WERI-Rb-1 (cell line): ENCODE results near the gene ABLIM2.

Source experiments
- DNase-seq: peaks from one replicate; pipeline ENCODE4 v3.0.0-alpha.2; 2020
- H3K27ac ChIP-seq: fragments of 250-450 bp; sonication (Bioruptor Pico); 2 replicates; pipeline ENCODE4 v1.5.1; 2020; ENCODE audit warnings: mild to moderate bottlenecking, moderate library complexity
- H3K27me3 ChIP-seq: fragments of 250-450 bp; sonication (Bioruptor Pico); 2 replicates; pipeline ENCODE4 v1.5.1; 2021; ENCODE audit warnings: mild to moderate bottlenecking, low read depth, moderate library complexity; ENCODE audit not compliant: insufficient read depth, severe bottlenecking
- H3K36me3 ChIP-seq: fragments of 250-450 bp; sonication (Bioruptor Pico); 2 replicates; pipeline ENCODE4 v1.5.1; 2020; ENCODE audit warnings: mild to moderate bottlenecking, moderate library complexity
- H3K4me3 ChIP-seq: 2 replicates; pipeline ENCODE4 v1.5.1; 2011; ENCODE audit warnings: low read depth, mild to moderate bottlenecking, control low read depth, low read length
- H3K9me3 ChIP-seq: fragments of 250-450 bp; sonication (Bioruptor Pico); 2 replicates; pipeline ENCODE4 v1.5.1; 2021; ENCODE audit warnings: mild to moderate bottlenecking, moderate library complexity; ENCODE audit not compliant: severe bottlenecking
- CTCF ChIP-seq: IDR thresholded peaks from 2 replicates; pipeline ENCODE4 v1.5.1; 2011; ENCODE audit warnings: low read depth, mild to moderate bottlenecking, control low read depth, inconsistent platforms, low read length

Gene ABLIM2

GRCh38 chr4:8182858-8183725 is 24.5 kb upstream of the ABLIM2 start:
- no peaks in the 10 kb centered on the region for H3K27me3 ChIP-seq
- no peak for TF ChIP-seq CTCF
- no peak overlapping the region for H3K27ac ChIP-seq
- H3K36me3 ChIP-seq = no peaks in the 10 kb centered on the region
- no peak overlapping the region for H3K4me3 ChIP-seq
- no peak for DNase-seq
- no peaks in the 10 kb centered on the region for H3K9me3 ChIP-seq

GRCh38 chr4:8182294-8182693 is 23.7 kb upstream of the ABLIM2 start:
- DNase-seq = no peak
- H3K27me3 ChIP-seq = no peaks in the 10 kb centered on the region
- no peak overlapping the region for H3K27ac ChIP-seq
- no peaks in the 10 kb centered on the region for H3K36me3 ChIP-seq
- no peak for TF ChIP-seq CTCF
- no peaks in the 10 kb centered on the region for H3K9me3 ChIP-seq
- no peak overlapping the region for H3K4me3 ChIP-seq

GRCh38 chr4:8181844-8182243 is 23.2 kb upstream of the ABLIM2 start:
- Histone ChIP-seq H3K9me3 (no peaks in the 10 kb centered on the region), H3K27me3 (no peaks in the 10 kb centered on the region), H3K4me3 (no peak overlapping the region), H3K27ac (no peak overlapping the region), H3K36me3 (no peaks in the 10 kb centered on the region)
- DNase-seq = no peak
- TF ChIP-seq CTCF = no peak

- H3K27ac ChIP-seq = no peak overlapping the region
Observed at GRCh38 chr4:8181119-8181518, 22.5 kb upstream of the ABLIM2 start.

GRCh38 chr4:8180310-8181093 is 21.9 kb upstream of the ABLIM2 start:
- Histone ChIP-seq H3K27me3 (no peaks in the 10 kb centered on the region), H3K27ac (no peak overlapping the region)
- DNase-seq = no peak

More at GRCh38 chr4:8181119-8181518, 22.5 kb upstream of the ABLIM2 start:
- no peak overlapping the region for H3K4me3 ChIP-seq
- no peak for DNase-seq
- no peak for TF ChIP-seq CTCF
- no peaks in the 10 kb centered on the region for H3K36me3 ChIP-seq
- no peaks in the 10 kb centered on the region for H3K9me3 ChIP-seq
- no peaks in the 10 kb centered on the region for H3K27me3 ChIP-seq

More at GRCh38 chr4:8180310-8181093, 21.9 kb upstream of the ABLIM2 start:
- TF ChIP-seq CTCF = no peak
- no peak overlapping the region for H3K4me3 ChIP-seq
- H3K9me3 ChIP-seq = no peaks in the 10 kb centered on the region
- H3K36me3 ChIP-seq = no peaks in the 10 kb centered on the region
